GM12801 (cell line): Measurements from ENCODE around the gene AGO3.

Experiments used
- TF ChIP-seq, protein P1 (sequence below): IDR thresholded peaks from one replicate; pipeline ENCODE4 v1.5.1; 2011; ENCODE audit warnings: control low read depth; ENCODE audit not compliant: insufficient read length; ENCODE audit errors: extremely low read depth

The AGO3 gene

DNA sequence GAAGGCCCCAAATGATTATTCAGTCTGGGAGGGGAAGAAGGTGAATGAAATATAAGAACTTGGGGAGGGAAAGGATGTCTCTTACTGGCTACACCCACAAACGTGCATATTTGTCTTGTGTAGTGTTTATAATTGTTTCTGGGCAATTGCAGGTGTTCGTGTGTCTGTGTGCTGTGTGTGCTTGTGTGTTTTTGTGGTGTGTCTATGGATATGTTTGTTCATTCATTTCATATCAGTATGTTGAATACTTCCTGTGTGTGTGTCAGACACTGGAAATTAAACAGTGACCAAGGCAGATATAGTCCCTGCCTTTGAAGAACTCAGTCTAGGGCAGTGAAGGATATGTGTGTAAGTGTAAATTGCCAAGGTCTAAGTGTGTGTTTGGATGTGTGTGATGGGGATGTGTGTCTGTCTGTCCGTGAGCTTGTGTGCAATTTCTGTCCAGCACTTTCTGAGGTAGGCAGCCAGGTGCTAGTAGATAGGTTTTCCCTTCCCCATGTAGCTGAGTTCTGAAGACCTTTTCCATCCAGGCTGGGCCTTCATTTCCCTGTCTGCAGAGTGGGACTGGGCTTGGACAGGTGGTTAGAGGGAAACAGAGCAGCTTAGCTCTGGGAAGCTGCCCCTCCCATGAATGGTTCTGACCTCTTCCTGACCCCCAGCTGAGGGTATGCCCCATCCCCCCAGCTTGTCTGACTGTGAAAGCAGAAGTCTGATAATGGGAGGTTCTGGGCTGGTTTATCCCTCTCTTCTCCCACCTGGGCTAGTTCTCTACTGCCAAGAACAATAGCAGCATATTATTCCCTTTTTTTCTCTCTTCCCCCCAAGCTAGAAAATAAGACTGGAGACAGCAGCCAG, 44.1 kb upstream of the AGO3 start:
- TF ChIP-seq, protein P1, sequence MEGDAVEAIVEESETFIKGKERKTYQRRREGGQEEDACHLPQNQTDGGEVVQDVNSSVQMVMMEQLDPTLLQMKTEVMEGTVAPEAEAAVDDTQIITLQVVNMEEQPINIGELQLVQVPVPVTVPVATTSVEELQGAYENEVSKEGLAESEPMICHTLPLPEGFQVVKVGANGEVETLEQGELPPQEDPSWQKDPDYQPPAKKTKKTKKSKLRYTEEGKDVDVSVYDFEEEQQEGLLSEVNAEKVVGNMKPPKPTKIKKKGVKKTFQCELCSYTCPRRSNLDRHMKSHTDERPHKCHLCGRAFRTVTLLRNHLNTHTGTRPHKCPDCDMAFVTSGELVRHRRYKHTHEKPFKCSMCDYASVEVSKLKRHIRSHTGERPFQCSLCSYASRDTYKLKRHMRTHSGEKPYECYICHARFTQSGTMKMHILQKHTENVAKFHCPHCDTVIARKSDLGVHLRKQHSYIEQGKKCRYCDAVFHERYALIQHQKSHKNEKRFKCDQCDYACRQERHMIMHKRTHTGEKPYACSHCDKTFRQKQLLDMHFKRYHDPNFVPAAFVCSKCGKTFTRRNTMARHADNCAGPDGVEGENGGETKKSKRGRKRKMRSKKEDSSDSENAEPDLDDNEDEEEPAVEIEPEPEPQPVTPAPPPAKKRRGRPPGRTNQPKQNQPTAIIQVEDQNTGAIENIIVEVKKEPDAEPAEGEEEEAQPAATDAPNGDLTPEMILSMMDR: no peak

DNA sequence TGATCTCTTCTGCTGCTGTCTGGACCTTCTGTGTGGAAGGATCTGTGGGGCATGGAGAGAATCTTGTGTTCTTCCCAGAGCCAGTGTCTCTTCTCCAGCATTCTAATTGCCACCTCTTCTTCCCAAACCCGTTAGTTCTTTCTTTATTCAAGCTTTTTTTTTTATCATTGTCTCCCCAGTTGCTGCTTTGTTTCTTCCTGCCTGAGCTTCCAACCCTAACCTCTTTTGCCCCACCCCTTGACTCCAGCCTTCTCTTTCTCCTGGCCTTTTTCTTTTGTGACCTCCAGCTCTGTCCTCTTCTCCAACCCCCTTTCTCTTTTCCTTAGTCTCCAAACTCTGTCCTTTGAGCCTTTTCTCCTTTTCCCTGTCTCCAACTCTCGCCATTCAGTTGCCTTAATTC, 43.4 kb upstream of the AGO3 start:
- TF ChIP-seq, protein P1: no peak

DNA sequence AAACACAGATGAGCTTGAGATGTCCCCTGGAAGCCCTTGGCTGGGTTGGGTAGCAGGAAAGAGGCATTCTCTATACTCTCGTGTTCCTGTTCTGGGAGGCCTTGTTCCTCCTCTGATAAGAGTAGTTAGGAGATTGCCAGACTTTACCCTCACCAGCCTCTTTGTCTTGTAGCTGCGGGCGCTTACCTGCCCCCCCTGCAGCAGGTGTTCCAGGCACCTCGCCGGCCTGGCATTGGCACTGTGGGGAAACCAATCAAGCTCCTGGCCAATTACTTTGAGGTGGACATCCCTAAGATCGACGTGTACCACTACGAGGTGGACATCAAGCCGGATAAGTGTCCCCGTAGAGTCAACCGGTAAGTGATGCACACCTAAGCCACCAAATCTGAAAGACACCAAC, 42.6 kb upstream of the AGO3 start:
- TF ChIP-seq, protein P1: no peak

DNA sequence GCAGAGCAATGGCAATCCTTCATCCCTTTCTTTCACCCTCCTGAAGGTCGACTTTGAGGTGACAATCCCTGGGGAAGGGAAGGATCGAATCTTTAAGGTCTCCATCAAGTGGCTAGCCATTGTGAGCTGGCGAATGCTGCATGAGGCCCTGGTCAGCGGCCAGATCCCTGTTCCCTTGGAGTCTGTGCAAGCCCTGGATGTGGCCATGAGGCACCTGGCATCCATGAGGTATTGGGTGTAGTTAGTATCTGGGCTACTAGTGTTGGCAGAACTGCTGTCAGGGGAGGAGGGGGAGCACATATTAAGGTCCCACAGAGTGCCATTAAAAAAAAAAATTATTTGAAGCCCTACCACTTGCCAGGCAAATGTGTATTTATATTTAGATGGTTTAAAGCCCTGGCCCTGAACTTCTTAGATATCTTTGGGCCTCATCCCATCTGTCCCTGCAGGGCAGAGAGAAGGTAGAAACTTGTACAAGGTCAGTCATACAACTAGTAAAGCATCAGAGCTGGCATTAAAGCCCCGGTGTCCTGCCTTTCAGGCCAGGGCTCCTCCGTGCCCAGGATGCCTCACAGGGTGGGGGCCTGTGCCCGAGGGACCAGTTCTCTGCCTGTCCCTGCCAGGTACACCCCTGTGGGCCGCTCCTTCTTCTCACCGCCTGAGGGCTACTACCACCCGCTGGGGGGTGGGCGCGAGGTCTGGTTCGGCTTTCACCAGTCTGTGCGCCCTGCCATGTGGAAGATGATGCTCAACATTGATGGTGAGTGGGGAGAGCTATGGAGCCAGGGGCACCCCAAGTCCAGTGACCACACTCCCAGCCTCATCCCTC, 37.6 kb upstream of the AGO3 start:
- TF ChIP-seq, protein P1: no peak

DNA sequence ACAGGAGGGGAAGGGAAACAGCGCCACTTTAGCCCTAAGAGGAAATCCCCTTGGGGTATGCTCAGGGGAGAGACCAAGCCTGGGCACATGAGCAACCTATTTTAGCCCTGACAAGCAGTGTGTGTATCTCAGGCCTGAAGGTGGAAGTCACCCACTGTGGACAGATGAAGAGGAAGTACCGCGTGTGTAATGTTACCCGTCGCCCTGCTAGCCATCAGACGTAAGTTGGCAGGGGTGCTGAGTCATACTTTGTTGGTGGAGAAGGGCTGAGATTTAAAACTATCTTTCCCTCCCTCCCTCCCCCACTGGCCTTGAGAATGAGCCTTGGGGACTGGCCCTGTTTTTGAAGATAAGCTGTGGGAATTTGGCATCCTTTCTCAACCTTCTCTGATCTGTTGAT, 36.7 kb upstream of the AGO3 start:
- TF ChIP-seq, protein P1: no peak

DNA sequence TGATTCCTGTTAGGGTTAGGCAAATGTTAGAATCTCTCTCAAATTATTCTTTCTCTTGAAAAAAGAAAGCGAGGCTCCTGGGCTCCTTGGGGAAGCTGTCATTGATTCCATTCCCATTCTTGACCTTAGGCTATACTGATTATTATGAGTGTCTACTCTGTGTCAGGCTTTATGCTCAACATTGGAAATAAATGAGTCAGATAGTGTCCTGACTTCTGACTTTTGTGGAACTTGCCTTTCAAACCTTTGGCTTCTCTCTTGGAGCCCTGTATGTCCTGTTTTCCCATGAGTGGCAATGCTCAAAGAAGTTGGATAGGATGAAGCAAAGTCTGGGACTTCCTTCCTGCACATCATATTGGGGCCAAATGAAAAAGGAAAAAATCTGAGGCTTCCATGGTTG, 36.2 kb upstream of the AGO3 start:
- TF ChIP-seq, protein P1: no peak

DNA sequence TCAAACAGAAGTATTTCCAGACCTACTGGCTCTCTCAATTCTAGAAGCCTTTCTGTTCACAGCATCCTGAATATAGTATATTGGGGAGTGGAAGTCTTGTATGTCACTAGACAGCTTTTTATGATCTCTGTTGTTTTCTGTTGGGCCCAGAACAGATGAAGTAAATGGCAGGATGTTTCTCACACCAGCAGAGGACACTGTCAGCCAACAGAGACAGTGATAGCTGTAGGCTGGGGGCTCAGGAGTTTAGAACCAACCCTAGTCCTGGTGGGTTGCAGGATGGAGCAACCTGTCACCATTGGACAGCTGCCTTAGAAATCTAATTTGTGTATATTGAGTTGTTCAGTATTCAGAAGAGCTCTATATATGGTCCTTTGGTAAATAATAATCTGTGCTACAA, 31.0 kb upstream of the AGO3 start:
- TF ChIP-seq, protein P1: no peak
